NT2/D1 (cell line): ENCODE data around the gene ARL8B.

Source experiments
- SUZ12 ChIP-seq: IDR thresholded peaks from 2 replicates; pipeline ENCODE4 v1.6.1; 2011; ENCODE audit not compliant: insufficient read length, insufficient read depth; ENCODE audit errors: extremely low read depth
- YY1 ChIP-seq: IDR thresholded peaks from 2 replicates; pipeline ENCODE4 v1.6.1; 2011; ENCODE audit not compliant: insufficient read length, insufficient read depth
- ZNF274 ChIP-seq: IDR thresholded peaks from 2 replicates; pipeline ENCODE4 v1.6.1; 2011; ENCODE audit warnings: mild to moderate bottlenecking, low read depth, low read length

DNA sequence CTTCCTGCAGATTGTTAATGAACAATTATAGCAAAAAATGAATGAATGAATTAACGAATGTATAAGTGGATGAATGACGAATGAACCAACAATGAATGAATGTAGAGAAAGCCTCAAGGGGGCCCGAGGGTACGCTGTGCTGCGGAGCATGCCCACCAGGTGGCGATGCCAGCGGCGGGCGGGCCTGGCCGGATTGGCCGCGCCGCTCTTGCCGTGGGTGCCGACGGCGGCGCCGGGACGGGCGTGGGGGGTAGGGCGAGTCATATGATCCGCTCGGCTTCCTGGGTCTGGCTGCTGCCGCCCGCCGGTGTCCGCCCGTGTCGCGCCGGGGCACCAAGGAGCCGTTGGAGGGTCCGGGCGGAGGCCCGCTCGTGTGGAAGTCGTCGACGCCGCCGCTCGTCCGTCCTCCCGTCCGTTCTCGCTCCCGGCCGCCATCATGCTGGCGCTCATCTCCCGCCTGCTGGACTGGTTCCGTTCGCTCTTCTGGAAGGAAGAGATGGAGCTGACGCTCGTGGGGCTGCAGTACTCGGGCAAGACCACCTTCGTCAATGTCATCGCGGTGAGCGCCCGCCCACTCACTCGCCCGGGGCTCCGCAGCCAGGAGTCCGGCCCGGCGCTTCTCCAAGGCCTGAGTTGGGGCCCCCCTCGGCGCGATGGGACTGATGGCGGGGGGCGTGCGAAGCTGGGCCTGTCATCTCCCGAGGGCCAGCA lies at the start of gene ARL8B:
- TF ChIP-seq YY1 (no peak), SUZ12 (no peak), ZNF274 (no peak)
